ENCODE measurements around the gene RSPH6A.

Gene RSPH6A

GRCh38 chr19:45771311-45771933 lies 43.7 kb downstream of the RSPH6A start:
- Histone ChIP-seq H3K9ac (ENCODE audit: low read depth in 1 of 2, low read length in 2 of 2) (peak overlapping the region; percentile 72 to 75), H3K27me3 (ENCODE audit: control insufficient read depth in 2 of 2, insufficient read depth in 2 of 2, low read length in 2 of 2) (no peaks in the 10 kb centered on the region), H3K27ac (ENCODE audit: low read depth in 2 of 2, low read length in 2 of 2) (peak overlapping the region in 1 of 2 donors; percentile 97), H3K9me3 (ENCODE audit: control insufficient read depth in 2 of 2, low read length in 2 of 2) (no peaks in the 10 kb centered on the region), H3K4me1 (ENCODE audit: control insufficient read depth in 2 of 2, insufficient read depth in 2 of 2, low read length in 2 of 2) (peaks cover 15 to 30% of the 10 kb centered on the region in 2 donors), H3K4me3 (ENCODE audit: low read length in 2 of 2) (peak overlapping the region; percentile 58 to 67), H3K36me3 (ENCODE audit: control insufficient read depth in 2 of 2, insufficient read depth in 2 of 2, low read length in 2 of 2) (no peaks in the 10 kb centered on the region)

- Histone ChIP-seq H3K4me1 (ENCODE audit: control insufficient read depth in 2 of 2, insufficient read depth in 2 of 2, low read length in 2 of 2) (peaks cover 18 to 33% of the 10 kb centered on the region in 2 donors), H3K4me3 (ENCODE audit: low read length in 2 of 2) (peak overlapping the region; percentile 86 to 94), H3K9ac (ENCODE audit: low read depth in 1 of 2, low read length in 2 of 2) (peak overlapping the region; percentile 72 to 75), H3K27ac (ENCODE audit: low read depth in 2 of 2, low read length in 2 of 2) (peak overlapping the region; percentile 96 to 97), H3K27me3 (ENCODE audit: control insufficient read depth in 2 of 2, insufficient read depth in 2 of 2, low read length in 2 of 2) (no peaks in the 10 kb centered on the region), H3K36me3 (ENCODE audit: control insufficient read depth in 2 of 2, insufficient read depth in 2 of 2, low read length in 2 of 2) (no peaks in the 10 kb centered on the region), H3K9me3 (ENCODE audit: control insufficient read depth in 2 of 2, low read length in 2 of 2) (no peaks in the 10 kb centered on the region)
Observed at GRCh38 chr19:45770192-45771101, 44.7 kb downstream of the RSPH6A start.

- H3K4me1 ChIP-seq (ENCODE audit: control insufficient read depth in 2 of 2, insufficient read depth in 2 of 2, low read length in 2 of 2) = peaks cover 18 to 33% of the 10 kb centered on the region in 2 donors
Observed at GRCh38 chr19:45769821-45770191, 45.3 kb downstream of the RSPH6A start.

GRCh38 chr19:45768984-45769782 lies 45.9 kb downstream of the RSPH6A start, which contains the start of gene SIX5:
Gene SIX5 (minus strand): TSS chr19:45769252. CDS start chr19:45768844, 408 bp downstream.
- no peaks in the 10 kb centered on the region for H3K36me3 ChIP-seq (ENCODE audit: control insufficient read depth in 2 of 2, insufficient read depth in 2 of 2, low read length in 2 of 2)
- peak within 1 kb of the TSS; percentile 89 to 94 for H3K4me3 ChIP-seq (ENCODE audit: low read length in 2 of 2)
- no peaks in the 10 kb centered on the region for H3K9me3 ChIP-seq (ENCODE audit: control insufficient read depth in 2 of 2, low read length in 2 of 2)
- peaks cover 21 to 33% of the 10 kb centered on the region in 2 donors for H3K4me1 ChIP-seq (ENCODE audit: control insufficient read depth in 2 of 2, insufficient read depth in 2 of 2, low read length in 2 of 2)
- H3K27me3 ChIP-seq (ENCODE audit: control insufficient read depth in 2 of 2, insufficient read depth in 2 of 2, low read length in 2 of 2) = no peaks in the 10 kb centered on the region
- H3K27ac ChIP-seq (ENCODE audit: low read depth in 2 of 2, low read length in 2 of 2) = peak within 1 kb of the TSS; percentile 96 to 97
- H3K9ac ChIP-seq (ENCODE audit: low read depth in 1 of 2, low read length in 2 of 2) = peak within 1 kb of the TSS; percentile 75 to 88

More at GRCh38 chr19:45769821-45770191, 45.3 kb downstream of the RSPH6A start:
- Histone ChIP-seq H3K27ac (ENCODE audit: low read depth in 2 of 2, low read length in 2 of 2) (peak overlapping the region; percentile 96 to 97), H3K36me3 (ENCODE audit: control insufficient read depth in 2 of 2, insufficient read depth in 2 of 2, low read length in 2 of 2) (no peaks in the 10 kb centered on the region), H3K4me3 (ENCODE audit: low read length in 2 of 2) (peak overlapping the region; percentile 86 to 94), H3K9me3 (ENCODE audit: control insufficient read depth in 2 of 2, low read length in 2 of 2) (no peaks in the 10 kb centered on the region), H3K9ac (ENCODE audit: low read depth in 1 of 2, low read length in 2 of 2) (peak overlapping the region; percentile 68 to 75), H3K27me3 (ENCODE audit: control insufficient read depth in 2 of 2, insufficient read depth in 2 of 2, low read length in 2 of 2) (no peaks in the 10 kb centered on the region)

GRCh38 chr19:45768655-45768983 lies 46.5 kb downstream of the RSPH6A start:
- H3K9ac ChIP-seq (ENCODE audit: low read depth in 1 of 2, low read length in 2 of 2) = peak overlapping the region; percentile 73 to 88
- peak overlapping the region; percentile 96 to 97 for H3K27ac ChIP-seq (ENCODE audit: low read depth in 2 of 2, low read length in 2 of 2)
- H3K4me1 ChIP-seq (ENCODE audit: control insufficient read depth in 2 of 2, insufficient read depth in 2 of 2, low read length in 2 of 2) = peaks cover 21 to 32% of the 10 kb centered on the region in 2 donors
- no peaks in the 10 kb centered on the region for H3K27me3 ChIP-seq (ENCODE audit: control insufficient read depth in 2 of 2, insufficient read depth in 2 of 2, low read length in 2 of 2)
- no peaks in the 10 kb centered on the region for H3K9me3 ChIP-seq (ENCODE audit: control insufficient read depth in 2 of 2, low read length in 2 of 2)
- peak overlapping the region; percentile 89 to 94 for H3K4me3 ChIP-seq (ENCODE audit: low read length in 2 of 2)
- H3K36me3 ChIP-seq (ENCODE audit: control insufficient read depth in 2 of 2, insufficient read depth in 2 of 2, low read length in 2 of 2) = no peaks in the 10 kb centered on the region

- Histone ChIP-seq H3K27me3 (ENCODE audit: control insufficient read depth in 2 of 2, insufficient read depth in 2 of 2, low read length in 2 of 2) (no peaks in the 10 kb centered on the region), H3K4me3 (ENCODE audit: low read length in 2 of 2) (peak overlapping the region; percentile 89 to 94), H3K27ac (ENCODE audit: low read depth in 2 of 2, low read length in 2 of 2) (peak overlapping the region; percentile 96 to 97), H3K9ac (ENCODE audit: low read depth in 1 of 2, low read length in 2 of 2) (peak overlapping the region; percentile 73 to 77), H3K9me3 (ENCODE audit: control insufficient read depth in 2 of 2, low read length in 2 of 2) (no peaks in the 10 kb centered on the region), H3K4me1 (ENCODE audit: control insufficient read depth in 2 of 2, insufficient read depth in 2 of 2, low read length in 2 of 2) (peaks cover 18 to 30% of the 10 kb centered on the region in 2 donors), H3K36me3 (ENCODE audit: control insufficient read depth in 2 of 2, insufficient read depth in 2 of 2, low read length in 2 of 2) (no peaks in the 10 kb centered on the region)
Observed at GRCh38 chr19:45767881-45768654, 47.0 kb downstream of the RSPH6A start.

GRCh38 chr19:45767410-45767880 lies 47.7 kb downstream of the RSPH6A start:
- Histone ChIP-seq H3K4me3 (ENCODE audit: low read length in 2 of 2) (peak overlapping the region; percentile 89 to 94), H3K9me3 (ENCODE audit: control insufficient read depth in 2 of 2, low read length in 2 of 2) (no peaks in the 10 kb centered on the region), H3K27ac (ENCODE audit: low read depth in 2 of 2, low read length in 2 of 2) (peak overlapping the region; percentile 96 to 97), H3K4me1 (ENCODE audit: control insufficient read depth in 2 of 2, insufficient read depth in 2 of 2, low read length in 2 of 2) (peaks cover 17 to 24% of the 10 kb centered on the region in 2 donors), H3K27me3 (ENCODE audit: control insufficient read depth in 2 of 2, insufficient read depth in 2 of 2, low read length in 2 of 2) (no peaks in the 10 kb centered on the region), H3K36me3 (ENCODE audit: control insufficient read depth in 2 of 2, insufficient read depth in 2 of 2, low read length in 2 of 2) (no peaks in the 10 kb centered on the region), H3K9ac (ENCODE audit: low read depth in 1 of 2, low read length in 2 of 2) (peak overlapping the region; percentile 73 to 77)

- Histone ChIP-seq H3K4me1 (ENCODE audit: control insufficient read depth in 2 of 2, insufficient read depth in 2 of 2, low read length in 2 of 2) (peaks cover 17 to 23% of the 10 kb centered on the region in 2 donors), H3K9me3 (ENCODE audit: control insufficient read depth in 2 of 2, low read length in 2 of 2) (no peaks in the 10 kb centered on the region), H3K4me3 (ENCODE audit: low read length in 2 of 2) (peak overlapping the region; percentile 89 to 94), H3K27me3 (ENCODE audit: control insufficient read depth in 2 of 2, insufficient read depth in 2 of 2, low read length in 2 of 2) (no peaks in the 10 kb centered on the region), H3K27ac (ENCODE audit: low read depth in 2 of 2, low read length in 2 of 2) (peak overlapping the region; percentile 96 to 97), H3K9ac (ENCODE audit: low read depth in 1 of 2, low read length in 2 of 2) (peak overlapping the region; percentile 66 to 73), H3K36me3 (ENCODE audit: control insufficient read depth in 2 of 2, insufficient read depth in 2 of 2, low read length in 2 of 2) (no peaks in the 10 kb centered on the region)
Observed at GRCh38 chr19:45766869-45767346, 48.2 kb downstream of the RSPH6A start.

- Histone ChIP-seq H3K9ac (ENCODE audit: low read depth in 1 of 2, low read length in 2 of 2) (peak overlapping the region; percentile 66 to 73), H3K9me3 (ENCODE audit: control insufficient read depth in 2 of 2, low read length in 2 of 2) (no peaks in the 10 kb centered on the region), H3K27ac (ENCODE audit: low read depth in 2 of 2, low read length in 2 of 2) (peak overlapping the region; percentile 96 to 97), H3K4me1 (ENCODE audit: control insufficient read depth in 2 of 2, insufficient read depth in 2 of 2, low read length in 2 of 2) (peaks cover 17 to 19% of the 10 kb centered on the region in 2 donors), H3K36me3 (ENCODE audit: control insufficient read depth in 2 of 2, insufficient read depth in 2 of 2, low read length in 2 of 2) (no peaks in the 10 kb centered on the region), H3K27me3 (ENCODE audit: control insufficient read depth in 2 of 2, insufficient read depth in 2 of 2, low read length in 2 of 2) (no peaks in the 10 kb centered on the region), H3K4me3 (ENCODE audit: low read length in 2 of 2) (peak overlapping the region in 1 of 2 donors; percentile 94)
Observed at GRCh38 chr19:45766296-45766868, 48.7 kb downstream of the RSPH6A start.
